ENCODE data around the gene NLRP1.
"Not testable (repeated sequence)": the region's sequence is repeated elsewhere in the genome, so short reads cannot be mapped to it uniquely, and the experiment has no call there.

- not testable (repeated sequence) for TF ChIP-seq EZH2 (IDR thresholded peaks at IDR 0.05); POLR2AphosphoS5 (IDR thresholded peaks at IDR 0.05; ENCODE audit: borderline replicate concordance, low read depth, low read length); FOXP2 (optimal IDR thresholded peaks at IDR 0.05; ENCODE audit: control extremely low read depth, extremely low read length, insufficient read depth)
Observed at GRCh38 chr17:5578768-5579167, 5.5 kb downstream of the NLRP1 start.
